Stimulated activated CD8-positive, alpha-beta memory T cell treated with anti-CD3 and anti-CD28 coated beads, Interleukin-15, amount 100 ng/mL, for 48 hours (primary cell): ENCODE results near the gene VWA3B.
A peak's percentile ranks its signal among the peaks of the same experiment; 100 is the strongest.
"Not testable (repeated sequence)": the region's sequence is repeated elsewhere in the genome, so short reads cannot be mapped to it uniquely, and the experiment has no call there.

Source experiments
- DNase-seq, 2 donors: peaks; one replicate each; pipeline ENCODE4 v3.0.0-alpha.2; 2020; ENCODE audit warnings: low read depth in 2 of 2

The VWA3B gene, protein sequence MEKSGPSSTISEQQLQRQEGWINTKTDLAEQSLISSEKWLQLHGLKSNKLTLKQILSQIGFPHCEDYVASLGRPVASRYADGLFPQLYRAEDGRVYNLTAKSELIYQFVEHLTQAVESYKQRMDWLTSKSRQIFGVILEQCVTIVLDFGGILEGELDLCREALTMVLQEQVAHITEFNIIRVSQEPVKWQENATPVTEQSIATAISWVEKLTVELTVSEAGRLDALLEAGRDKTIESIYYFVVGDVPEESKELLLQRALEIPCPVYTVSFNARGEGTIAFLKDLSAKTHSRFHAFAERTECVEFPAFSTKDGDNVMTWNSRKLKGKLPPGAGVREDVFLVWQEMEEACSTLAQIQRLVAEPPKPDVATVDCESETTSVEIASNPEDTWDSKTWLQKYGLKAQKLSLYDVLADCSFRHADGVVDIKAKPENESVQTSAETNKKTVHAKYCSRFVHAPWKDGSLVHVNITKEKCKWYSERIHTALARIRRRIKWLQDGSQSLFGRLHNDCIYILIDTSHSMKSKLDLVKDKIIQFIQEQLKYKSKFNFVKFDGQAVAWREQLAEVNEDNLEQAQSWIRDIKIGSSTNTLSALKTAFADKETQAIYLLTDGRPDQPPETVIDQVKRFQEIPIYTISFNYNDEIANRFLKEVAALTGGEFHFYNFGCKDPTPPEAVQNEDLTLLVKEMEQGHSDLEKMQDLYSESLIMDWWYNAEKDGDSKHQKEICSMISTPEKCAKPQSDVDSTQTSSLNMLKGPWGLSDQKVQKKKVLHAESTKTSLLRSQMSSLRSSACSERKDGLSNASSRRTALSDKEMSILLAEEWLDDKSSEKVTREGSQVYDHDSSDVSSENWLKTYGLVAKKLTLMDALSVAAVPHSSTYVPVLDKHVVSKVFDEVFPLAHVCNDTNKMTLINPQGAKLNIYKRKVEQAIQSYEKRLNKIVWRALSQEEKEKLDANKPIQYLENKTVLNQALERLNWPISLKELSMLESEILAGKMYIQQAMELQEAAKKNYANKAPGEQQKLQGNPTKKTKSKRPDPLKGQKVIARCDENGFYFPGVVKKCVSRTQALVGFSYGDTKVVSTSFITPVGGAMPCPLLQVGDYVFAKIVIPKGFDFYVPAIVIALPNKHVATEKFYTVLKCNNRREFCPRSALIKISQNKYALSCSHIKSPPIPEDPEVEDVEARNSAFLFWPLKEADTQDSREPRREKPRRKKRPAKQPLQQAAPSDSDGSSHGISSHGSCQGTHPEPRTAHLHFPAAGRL (N-terminal part only)

GRCh38 chr2:98086491-98087446 lies at the start of gene VWA3B:
Gene VWA3B (plus strand): TSS chr2:98087167. CDS start chr2:98093093, 5,926 bp downstream.
- DNase-seq, result peak; percentile 47 to 50

DNA sequence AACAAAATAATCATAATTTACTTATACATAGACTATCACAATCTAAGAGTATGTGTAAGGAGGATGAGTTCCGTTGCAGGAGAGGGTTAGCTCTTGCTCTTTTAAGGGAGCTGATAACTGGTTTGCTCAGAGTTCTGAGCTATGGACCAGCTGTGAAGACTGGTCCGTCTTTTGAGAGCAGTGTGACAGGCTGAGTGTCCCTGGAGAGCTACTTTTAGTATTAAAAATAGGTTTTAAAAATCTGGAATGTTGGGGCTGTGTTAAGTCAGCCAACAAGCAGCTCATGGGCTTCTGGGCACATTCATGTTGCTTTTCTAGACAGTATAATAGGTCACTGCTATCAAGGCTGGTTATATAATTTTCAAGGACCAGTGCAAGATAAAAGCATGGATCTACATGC lies 49.8 kb upstream of the VWA3B start:
- no peak for DNase-seq

DNA sequence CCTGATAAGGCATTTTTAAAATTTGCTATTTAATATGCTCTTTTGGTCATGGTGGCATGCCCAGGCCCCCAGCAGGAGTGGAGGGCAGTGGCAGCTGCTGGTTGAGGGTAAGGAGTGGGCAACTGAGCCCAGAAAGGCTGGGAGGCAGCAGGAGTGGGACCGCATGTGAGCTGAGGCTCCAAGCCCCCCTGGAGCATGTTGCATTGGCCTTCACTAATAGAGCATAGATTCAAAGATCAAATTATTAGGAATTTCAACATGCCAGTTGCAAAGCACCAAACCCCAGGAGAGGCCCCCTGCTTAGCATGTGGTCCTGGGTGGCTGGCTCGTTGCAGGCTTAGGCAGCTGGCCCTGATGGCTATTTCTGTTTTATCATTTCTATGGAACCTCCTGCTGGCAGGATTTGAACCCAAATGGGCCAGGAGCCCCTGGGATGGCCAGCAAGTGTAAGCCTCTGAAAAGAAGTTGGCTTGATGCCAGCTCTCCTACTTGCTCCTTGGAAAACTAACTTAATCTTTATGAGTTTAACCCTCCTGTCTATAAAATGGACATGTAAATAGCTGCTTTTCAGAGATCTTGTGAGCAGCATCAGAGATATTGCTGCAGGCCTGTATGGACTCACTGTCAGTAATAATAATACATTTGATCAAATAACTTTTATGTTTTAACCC lies 49.2 kb upstream of the VWA3B start:
- no peak for DNase-seq

GRCh38 chr2:98039085-98039756 lies 47.7 kb upstream of the VWA3B start:
- DNase-seq, result no peak

DNA sequence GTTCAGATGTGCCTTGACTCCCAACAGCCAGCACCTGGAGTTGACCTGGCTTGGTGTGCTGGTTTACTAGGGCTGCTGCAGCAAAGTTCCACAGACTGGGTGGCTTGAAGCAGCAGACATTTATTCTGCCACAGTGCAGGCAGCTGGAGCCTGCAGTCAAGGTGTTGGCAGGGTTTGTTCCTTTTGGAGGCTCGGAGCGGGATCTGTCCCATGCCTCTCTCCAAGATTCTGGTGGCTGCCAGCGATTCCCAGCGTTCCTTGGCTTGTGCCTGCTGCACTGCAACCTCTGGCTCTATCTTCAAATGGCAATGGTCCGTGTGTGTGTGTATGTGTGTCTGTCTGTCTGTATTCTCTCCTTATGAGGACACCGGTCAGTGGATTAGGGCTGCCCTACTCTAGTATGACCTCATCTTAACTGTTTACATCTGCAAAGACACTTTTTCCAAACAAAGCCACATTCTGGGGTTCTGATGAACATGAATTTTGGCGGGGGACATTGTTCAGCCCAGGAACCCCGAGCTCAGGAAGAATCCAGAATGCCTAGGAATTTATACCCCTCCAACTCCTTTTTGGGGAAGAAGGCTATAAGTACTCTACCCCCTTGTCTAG lies 46.5 kb upstream of the VWA3B start:
- DNase-seq, result no peak

DNA sequence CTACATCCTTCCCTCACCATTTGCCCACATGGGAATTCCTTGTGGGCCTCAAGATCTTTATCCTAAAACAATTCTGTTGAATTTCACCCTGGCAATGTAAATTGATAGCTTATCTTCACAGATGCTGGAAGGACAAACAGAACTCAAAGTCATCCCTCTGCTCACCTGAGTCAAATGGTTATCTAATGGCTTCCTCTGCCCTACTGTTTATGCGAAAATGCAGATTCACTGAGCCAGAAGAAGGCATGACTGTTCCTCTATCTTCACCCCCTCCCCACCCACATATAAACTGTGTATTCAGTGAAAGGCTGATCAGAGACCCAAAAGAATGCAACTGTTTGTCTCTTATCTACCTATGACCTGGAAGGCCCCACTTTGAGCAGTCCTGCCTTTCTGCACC lies 43.9 kb upstream of the VWA3B start:
- no peak for DNase-seq

DNA sequence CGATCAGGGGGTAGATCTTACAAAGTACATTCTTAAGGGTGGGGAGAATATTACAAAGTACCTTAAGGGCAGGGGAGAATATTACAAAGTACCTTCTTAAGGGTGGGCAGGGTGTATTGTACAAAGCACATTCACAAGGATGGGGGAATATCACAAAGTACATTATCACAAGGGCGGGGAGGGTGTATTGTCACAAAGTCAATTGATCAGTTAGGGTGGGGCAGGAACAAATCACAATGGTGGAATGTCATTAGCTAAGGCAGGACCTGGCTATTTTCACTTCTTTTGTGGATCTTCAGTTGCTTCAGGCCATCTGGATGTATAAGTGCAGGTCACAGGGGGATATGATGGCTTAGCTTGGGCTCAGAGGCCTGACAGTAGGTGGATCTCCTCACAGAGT lies 42.2 kb upstream of the VWA3B start:
- DNase-seq, result not testable (repeated sequence)

GRCh38 chr2:98050070-98050469 lies 36.9 kb upstream of the VWA3B start:
- DNase-seq, result no peak

DNA sequence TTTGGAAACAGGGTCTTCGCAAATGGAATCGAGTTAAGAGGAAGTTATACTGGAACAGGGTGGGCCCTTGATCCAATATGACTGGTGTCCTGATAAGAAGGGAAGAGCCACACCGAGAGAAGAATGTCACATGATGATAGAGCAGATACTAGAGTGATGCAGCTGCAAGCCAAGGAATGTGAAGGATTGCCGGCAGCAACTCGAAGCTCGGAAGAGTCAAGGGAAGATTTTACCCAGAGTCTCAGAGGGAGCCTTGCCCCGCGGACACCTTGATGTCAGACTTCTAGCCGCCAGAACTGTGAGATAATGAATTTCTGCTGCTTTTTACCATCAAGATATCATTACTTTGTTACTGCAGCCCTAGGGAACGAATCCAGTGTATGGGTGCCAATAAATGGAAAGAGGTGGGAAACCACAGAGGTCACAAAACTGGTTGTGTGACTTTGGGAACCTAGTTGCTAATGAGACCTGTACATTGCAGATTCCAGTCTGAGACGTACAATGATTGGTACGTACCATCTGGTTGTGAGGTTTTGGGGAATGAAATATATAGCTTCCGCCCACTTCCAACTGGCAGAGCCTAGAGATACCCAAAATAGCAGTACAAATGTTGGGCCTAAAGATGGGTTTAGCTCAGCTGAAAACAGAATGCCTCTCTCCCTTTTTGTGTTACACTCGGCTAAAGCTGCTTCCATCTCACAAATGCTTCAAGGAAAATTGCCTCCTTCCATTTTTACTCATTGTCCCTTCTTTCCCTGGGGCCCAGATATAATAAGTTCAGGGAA lies 28.6 kb upstream of the VWA3B start:
- no peak for DNase-seq

DNA sequence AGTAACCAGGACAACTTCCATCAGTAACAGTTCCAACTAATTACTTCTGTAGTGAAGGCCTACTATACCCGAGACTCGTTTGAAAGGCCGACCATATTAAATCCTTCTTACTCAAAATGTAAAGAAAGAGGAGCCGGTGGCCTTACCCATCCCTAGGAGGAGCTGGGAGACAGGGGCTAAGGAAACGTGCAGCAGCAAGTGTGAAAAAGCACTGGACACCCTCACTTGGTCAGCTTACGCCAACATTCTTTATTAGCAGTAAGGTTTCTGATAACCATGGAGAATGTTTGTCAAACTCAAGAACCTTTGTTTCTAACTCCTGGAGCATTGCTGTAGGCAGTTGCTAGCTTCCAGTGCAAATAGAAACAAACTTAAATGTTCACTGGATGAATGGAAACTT lies 26.7 kb upstream of the VWA3B start:
- DNase-seq, result no peak

DNA sequence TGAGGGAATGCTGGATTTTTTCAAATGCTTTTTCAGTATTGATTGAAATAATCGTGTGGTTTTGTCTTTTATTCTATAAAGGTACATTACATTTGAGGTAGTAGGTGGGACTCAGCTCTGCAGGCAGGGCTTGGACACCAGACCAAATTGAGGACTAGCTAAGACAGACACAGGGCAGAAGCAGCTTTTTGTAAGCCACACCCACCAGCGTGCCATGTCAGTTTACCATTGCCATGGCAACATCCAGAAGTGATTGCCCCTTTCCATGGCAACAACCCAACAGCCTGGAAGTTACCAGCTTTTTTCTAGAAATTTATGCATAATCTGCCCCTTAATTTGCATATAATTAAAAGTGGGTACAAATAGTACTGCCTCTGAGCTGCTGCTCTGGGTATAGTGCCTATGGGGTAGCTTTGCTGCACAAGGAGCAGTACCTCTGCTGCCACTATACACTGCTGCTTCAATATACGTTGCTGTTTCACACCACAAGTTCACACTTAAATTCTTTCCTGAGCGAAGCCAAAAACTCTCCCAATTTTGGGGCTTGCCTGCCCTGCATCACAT lies 23.6 kb upstream of the VWA3B start:
- DNase-seq, result no peak

DNA sequence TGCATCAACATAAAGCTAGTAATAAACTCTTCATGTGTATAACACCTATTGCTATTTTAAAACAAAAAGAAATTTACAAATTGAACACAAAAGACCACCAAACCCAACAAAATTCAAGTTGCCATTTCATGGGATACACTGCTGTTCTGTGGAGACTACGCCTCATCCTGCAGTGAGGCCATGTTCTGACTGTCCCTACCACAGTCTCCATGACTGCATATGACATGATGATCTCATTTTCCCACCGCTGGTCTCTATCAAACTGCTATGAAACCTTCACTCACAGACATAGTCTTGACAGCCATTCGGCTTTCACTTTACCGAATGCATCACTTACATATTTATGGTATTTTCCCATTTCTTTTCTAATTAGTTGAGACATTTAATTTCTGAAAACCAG lies 21.2 kb upstream of the VWA3B start:
- no peak for DNase-seq

DNA sequence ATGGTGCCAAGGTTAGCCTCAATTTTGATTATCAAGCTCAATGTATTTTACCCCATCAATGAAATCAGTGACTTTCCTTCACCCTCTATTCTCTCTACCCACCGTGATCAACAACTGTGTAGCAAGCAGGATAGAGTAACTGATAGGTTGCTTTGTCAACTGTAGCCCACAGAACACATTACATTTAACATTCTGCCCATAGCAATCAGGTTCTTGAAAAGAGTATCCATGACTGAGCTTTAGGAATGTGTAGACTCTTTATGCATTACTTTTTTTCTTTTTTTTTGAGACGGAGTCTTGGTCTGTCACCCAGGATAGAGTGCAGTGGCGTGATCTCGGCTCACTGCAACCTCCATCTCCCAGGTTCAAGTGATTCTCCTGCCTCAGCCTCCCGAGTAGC lies 19.8 kb upstream of the VWA3B start:
- no peak for DNase-seq

DNA sequence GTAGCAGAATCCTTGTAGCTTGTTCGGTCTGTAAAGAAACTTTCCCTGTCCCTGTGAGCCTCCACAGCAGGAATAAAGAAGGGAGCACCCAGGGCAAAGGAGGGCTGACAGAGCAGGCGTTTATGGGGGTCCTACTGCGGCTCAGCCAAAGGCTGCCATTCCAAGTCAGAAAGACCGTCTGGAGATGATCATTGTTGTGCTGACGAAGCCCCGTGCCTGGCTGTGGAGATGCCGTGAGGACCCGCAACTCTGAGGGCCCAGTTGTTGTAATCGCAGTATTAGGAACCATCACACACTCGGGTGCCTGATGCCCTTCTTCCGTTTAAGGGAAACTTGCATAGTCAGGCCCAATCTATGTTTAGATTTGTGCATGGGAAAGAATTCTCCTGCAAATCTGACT lies 16.9 kb upstream of the VWA3B start:
- no peak for DNase-seq

GRCh38 chr2:98072442-98072841 lies 14.5 kb upstream of the VWA3B start:
- no peak for DNase-seq

DNA sequence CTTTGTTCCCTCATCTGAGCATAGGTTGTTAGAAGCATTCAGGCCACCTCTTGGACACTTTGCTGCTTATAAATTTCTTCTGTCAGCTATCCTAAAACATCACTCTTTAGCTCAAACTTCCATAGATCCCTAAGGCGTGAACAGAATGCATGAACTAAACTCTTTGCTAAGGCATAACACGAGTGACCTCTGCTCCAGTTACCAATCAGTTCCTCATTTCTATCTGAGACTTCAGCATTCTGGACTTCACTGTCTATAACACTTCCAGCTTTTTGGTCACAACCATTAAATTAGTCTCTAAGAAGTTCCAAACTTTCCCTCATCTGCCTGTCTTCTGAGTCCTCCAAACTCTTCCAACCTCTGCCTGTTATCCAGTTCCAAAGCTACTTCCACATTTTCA lies 8.3 kb upstream of the VWA3B start:
- no peak for DNase-seq

DNA sequence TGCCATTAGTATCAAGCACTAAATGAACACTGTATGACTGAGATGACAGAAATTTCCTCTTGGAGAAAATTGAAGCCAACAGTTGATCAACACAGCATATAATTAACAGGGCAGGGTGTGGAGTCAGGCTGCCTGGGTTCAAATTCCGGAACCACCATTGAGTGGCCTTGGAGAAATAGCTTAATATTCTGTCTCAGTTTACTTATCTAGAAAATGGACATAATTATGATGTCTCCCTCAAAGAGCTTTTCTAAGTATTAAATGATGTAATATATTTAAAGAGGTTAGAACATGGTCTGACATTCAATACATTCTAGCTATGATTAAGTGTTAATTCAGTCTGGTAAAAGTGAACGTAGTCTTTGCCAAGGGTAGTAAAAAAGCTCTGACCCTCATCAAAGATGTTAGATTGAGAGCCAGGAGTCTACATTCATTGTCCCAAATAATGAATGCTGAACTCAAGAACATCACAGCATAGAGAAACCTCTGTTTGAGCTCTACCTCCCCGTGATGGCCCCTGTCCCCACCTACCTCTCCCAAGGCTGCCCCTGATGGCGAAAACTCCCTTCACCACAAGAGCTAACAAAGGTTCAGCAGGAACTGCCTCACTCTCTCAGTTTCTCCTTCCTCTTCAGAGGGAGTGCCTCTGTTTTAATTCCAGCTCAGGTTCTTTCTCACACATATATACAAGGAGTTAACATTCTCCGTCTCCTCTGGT lies 2.7 kb upstream of the VWA3B start:
- DNase-seq, result no peak

DNA sequence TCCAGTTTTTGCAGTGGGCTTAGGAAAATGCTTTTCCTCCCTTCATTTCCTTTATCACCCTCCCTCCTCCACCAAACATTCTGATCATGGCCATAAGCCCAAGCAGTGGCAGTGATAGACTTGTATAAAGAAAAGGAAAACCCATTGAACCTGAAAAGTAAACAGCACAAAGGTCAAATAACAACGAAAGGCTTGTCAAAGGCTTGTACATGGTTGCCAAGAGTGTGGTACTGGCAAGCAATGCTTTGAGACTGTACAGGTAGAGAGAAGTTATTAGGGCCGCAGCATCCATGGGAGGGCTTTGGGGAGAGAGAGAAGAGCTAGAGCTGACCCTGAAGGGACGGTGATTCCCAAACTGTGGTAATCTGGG lies 2.1 kb upstream of the VWA3B start:
- DNase-seq, result no peak
